Measurements from ENCODE around the gene DRG2. TPM values are rescaled to one million over a fixed set of nuclear protein-coding genes. Genes with fewer than 3 reads are reported as not detected.

DRG2 gene
- total and polyA plus RNA-seq, 7 donors: 25.0 to 37.3 (median 33.2) TPM

GRCh38 chr17:18089613-18090012 lies 1.9 kb downstream of the DRG2 start:
- TF ChIP-seq POLR2AphosphoS5 (IDR thresholded peaks at IDR 0.05) (no peak), EP300 (IDR thresholded peaks at IDR 0.05) (no peak), POLR2A (IDR thresholded peaks at IDR 0.05) (no peak), CTCF (IDR thresholded peaks at IDR 0.05) (no peak)
- DNase-seq: no peak
- Histone ChIP-seq H3K4me1 (peaks cover 0 to 23% (median 10%) of the 10 kb centered on the region in 4 donors), H3K4me3 (no peak overlapping the region), H3K9me3 (no peaks in the 10 kb centered on the region), H3K36me3 (peaks cover 6 to 23% (median 10%) of the 10 kb centered on the region in 4 donors), H3K27ac (no peak overlapping the region), H3K27me3 (no peaks in the 10 kb centered on the region)
- WGBS, 2 donors: 98 to 99% methylated on average over 2 of the region's 2 CpGs
- intact Hi-C loops (cut with DNase I): loop anchor here (5.0 kb wide), 1 partner anchor 93 kb away; the partner anchor contains the start of gene ALKBH5

GRCh38 chr17:18093616-18094408 lies 6.1 kb downstream of the DRG2 start:
- Histone ChIP-seq H3K27ac (no peak overlapping the region), H3K4me1 (peaks cover 0 to 7% (median 2%) of the 10 kb centered on the region in 4 donors), H3K27me3 (no peaks in the 10 kb centered on the region), H3K36me3 (peaks cover 14 to 63% (median 32%) of the 10 kb centered on the region in 4 donors), H3K4me3 (no peak overlapping the region), H3K9me3 (no peaks in the 10 kb centered on the region)
- TF ChIP-seq EP300 (IDR thresholded peaks at IDR 0.05) (no peak), POLR2A (IDR thresholded peaks at IDR 0.05) (no peak), POLR2AphosphoS5 (IDR thresholded peaks at IDR 0.05) (no peak), CTCF (IDR thresholded peaks at IDR 0.05) (no peak)
- DNase-seq: no peak
- intact Hi-C loops (cut with DNase I): no loop called here
- WGBS, 2 donors: 81 to 83% methylated on average over 15 of the region's 15 CpGs

- no peaks in the 10 kb centered on the region for H3K27me3 ChIP-seq
- H3K36me3 ChIP-seq: peaks cover 14 to 69% (median 37%) of the 10 kb centered on the region in 4 donors
- 94 to 98% methylated on average over 10 of the region's 10 CpGs for WGBS, 2 donors
- H3K9me3 ChIP-seq: no peaks in the 10 kb centered on the region
- intact Hi-C loops (cut with DNase I): no loop called here
- no peak overlapping the region for H3K4me3 ChIP-seq
- TF ChIP-seq EP300 (IDR thresholded peaks at IDR 0.05) (no peak), POLR2AphosphoS5 (IDR thresholded peaks at IDR 0.05) (no peak), CTCF (IDR thresholded peaks at IDR 0.05) (no peak), POLR2A (IDR thresholded peaks at IDR 0.05) (no peak)
- no peak overlapping the region for H3K27ac ChIP-seq
- no peak for DNase-seq
- H3K4me1 ChIP-seq: peaks cover 0 to 3% (median 0%) of the 10 kb centered on the region in 4 donors
These were observed 6.7 kb downstream of the DRG2 start for GRCh38 chr17:18094409-18094807.

- Histone ChIP-seq H3K4me1 (no peaks in the 10 kb centered on the region), H3K9me3 (no peaks in the 10 kb centered on the region), H3K36me3 (peaks cover 6 to 92% (median 44%) of the 10 kb centered on the region in 4 donors), H3K27ac (no peak overlapping the region), H3K27me3 (no peaks in the 10 kb centered on the region), H3K4me3 (no peak overlapping the region)
- TF ChIP-seq POLR2A (IDR thresholded peaks at IDR 0.05) (no peak), EP300 (IDR thresholded peaks at IDR 0.05) (no peak), CTCF (IDR thresholded peaks at IDR 0.05) (no peak), POLR2AphosphoS5 (IDR thresholded peaks at IDR 0.05) (no peak)
- DNase-seq: no peak
- intact Hi-C loops (cut with DNase I): no loop called here
- WGBS, 2 donors: 92 to 94% methylated on average over 14 of the region's 14 CpGs
These were observed 11.8 kb downstream of the DRG2 start for GRCh38 chr17:18099516-18099915.
